NB4 (cell line): ENCODE data around the gene RERE.
"Not testable (repeated sequence)": the region's sequence is repeated elsewhere in the genome, so short reads cannot be mapped to it uniquely, and the experiment has no call there.

Experiments used
- DNase-seq: peaks from one replicate; pipeline ENCODE4 v3.0.0; 2010; ENCODE audit warnings: low read depth
- H3K4me3 ChIP-seq: one replicate; pipeline ENCODE4 v1.5.1; 2011; ENCODE audit warnings: mild to moderate bottlenecking, low read depth, low read length, moderate library complexity
- CTCF ChIP-seq: IDR thresholded peaks from one replicate; pipeline ENCODE4 v1.5.1; 2012; ENCODE audit warnings: low read depth, low read length
- MYC ChIP-seq: IDR thresholded peaks from 2 replicates; pipeline ENCODE4 v1.6.1; 2011; ENCODE audit warnings: low read depth, low read length
- POLR2A ChIP-seq: IDR thresholded peaks from 2 replicates; pipeline ENCODE4 v1.6.1; 2011; ENCODE audit warnings: mild to moderate bottlenecking; ENCODE audit not compliant: insufficient read length; ENCODE audit errors: extremely low read depth
- TF ChIP-seq, protein P1 (sequence below): IDR thresholded peaks from 2 replicates; pipeline ENCODE4 v1.6.1; 2011; ENCODE audit warnings: low read depth, low read length

RERE gene

DNA sequence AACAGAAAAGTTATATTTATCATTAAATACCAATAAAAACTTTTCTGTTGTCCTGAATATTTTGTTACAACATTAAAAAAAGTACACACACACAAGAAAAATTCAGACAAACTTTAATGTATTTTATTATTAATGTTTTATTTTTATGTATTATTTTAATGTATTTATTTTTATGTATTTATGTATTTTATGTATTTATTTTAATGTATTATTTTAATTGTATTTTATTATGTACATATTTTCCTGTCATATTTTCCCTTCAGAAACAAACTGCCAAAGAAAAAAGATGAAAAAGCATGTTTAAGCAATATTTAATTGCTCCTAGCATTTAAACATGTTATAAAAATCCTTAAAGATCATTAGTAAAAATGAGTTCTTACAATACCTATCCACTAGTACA is 222.1 kb downstream of the RERE start:
- no peak overlapping the region for H3K4me3 ChIP-seq
- TF ChIP-seq CTCF (no peak), POLR2A (no peak), MYC (no peak)
- TF ChIP-seq, protein P1, sequence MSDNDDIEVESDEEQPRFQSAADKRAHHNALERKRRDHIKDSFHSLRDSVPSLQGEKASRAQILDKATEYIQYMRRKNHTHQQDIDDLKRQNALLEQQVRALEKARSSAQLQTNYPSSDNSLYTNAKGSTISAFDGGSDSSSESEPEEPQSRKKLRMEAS, result no peak
- no peak for DNase-seq

DNA sequence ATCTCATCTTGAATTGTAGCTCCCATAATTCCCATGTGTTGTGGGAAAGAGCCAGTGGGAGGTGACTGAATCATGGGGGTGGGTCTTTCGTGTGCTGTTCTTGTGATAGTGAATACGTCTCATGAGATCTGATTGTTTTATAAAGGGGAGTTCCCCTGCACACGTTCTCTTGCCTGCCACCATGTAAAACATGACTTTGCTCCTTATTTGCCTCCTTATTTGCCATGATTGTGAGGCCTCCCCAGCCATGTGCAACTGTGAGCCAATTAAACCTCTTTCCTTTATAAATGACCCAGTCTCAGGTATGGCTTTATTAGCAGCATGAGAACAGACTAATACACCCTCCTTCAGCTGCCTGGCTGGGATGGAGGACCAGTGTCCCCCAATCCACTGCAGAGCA is 224.1 kb downstream of the RERE start:
- DNase-seq, H3K4me3 ChIP-seq: not testable (repeated sequence)

DNA sequence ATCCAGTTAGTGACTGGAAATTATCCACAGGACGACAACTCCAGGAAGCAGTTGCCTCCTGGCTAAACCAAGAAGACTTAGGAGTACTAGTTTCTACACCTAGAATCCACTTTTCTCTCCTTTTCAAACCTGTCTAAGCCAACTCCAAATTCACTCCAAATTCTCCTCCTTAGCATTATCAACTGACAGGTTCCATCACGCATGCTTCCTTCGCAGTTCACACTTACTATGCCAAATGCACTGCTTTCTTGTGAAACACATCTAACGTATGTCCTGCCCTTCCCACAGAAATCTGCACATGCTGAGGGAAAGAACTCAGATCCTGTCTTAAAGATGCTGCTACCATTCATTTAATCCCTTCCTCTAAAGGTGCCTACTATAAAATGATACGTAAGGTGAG is 225.9 kb downstream of the RERE start:
- no peak for TF ChIP-seq CTCF
- TF ChIP-seq MYC, result no peak
- TF ChIP-seq POLR2A, result no peak
- TF ChIP-seq, protein P1, result no peak
- no peak overlapping the region for H3K4me3 ChIP-seq
- DNase-seq, result no peak

- DNase-seq, result no peak
- H3K4me3 ChIP-seq, result no peak overlapping the region
- no peak for TF ChIP-seq CTCF
- TF ChIP-seq, protein P1, result no peak
- no peak for TF ChIP-seq MYC
- TF ChIP-seq POLR2A, result no peak
Observed at GRCh38 chr1:8590721-8591351, 226.6 kb downstream of the RERE start.

DNA sequence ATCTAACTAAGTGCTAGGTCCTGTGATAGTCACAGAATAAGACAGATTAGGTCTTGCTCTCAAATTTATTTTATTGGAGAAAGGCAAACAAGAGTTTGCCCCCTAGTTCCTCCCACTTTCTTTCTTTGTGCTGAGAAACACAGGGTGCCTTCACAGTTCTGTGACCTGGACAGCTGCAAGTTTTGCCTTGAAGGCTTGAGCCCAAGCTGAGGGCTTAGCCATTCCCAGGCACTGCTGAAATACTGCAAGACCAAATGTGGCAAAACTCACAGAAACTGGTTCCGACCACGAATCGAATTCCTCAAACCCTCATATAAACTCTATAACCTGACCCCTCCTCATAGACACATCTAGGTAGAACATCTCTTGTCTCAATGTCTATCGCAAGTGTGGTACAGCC is 227.9 kb downstream of the RERE start:
- DNase-seq, result no peak
- H3K4me3 ChIP-seq, result no peak overlapping the region
- TF ChIP-seq, protein P1, result no peak
- TF ChIP-seq CTCF (no peak), MYC (no peak), POLR2A (no peak)

DNA sequence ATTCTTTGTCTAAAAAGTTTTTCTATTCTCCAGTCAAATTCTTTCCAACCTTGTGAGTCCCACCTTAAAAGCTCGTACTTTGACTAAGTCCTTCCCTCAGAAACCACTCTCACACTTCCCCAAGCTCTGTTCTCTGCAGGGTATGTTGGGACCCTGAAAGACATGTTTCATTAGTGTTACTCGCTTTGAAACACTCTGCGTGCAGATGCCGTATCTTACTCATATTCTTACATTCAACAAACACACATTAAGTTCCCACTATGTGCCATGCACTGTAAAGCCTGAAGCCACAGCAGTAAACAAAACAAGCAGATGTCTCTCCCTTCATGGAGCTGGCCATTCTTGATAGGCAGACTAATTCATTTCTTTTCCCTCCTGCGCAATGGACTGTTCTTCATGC is 229.7 kb downstream of the RERE start:
- no peak overlapping the region for H3K4me3 ChIP-seq
- no peak for DNase-seq
- TF ChIP-seq, protein P1, result no peak

- no peak for DNase-seq
- TF ChIP-seq MYC (no peak), POLR2A (no peak), CTCF (no peak)
- TF ChIP-seq, protein P1, result no peak
- no peak overlapping the region for H3K4me3 ChIP-seq
Observed at GRCh38 chr1:8586438-8586837, 231.0 kb downstream of the RERE start.
